ENCODE data around the gene NEU1. TPM values are rescaled to one million over a fixed set of nuclear protein-coding genes. Genes with fewer than 3 reads are reported as not detected.
"Not testable (repeated sequence)": the region's sequence is repeated elsewhere in the genome, so short reads cannot be mapped to it uniquely, and the experiment has no call there.

Gene NEU1
- total RNA-seq = 82.6 and 83.5 TPM in 2 replicates

DNA sequence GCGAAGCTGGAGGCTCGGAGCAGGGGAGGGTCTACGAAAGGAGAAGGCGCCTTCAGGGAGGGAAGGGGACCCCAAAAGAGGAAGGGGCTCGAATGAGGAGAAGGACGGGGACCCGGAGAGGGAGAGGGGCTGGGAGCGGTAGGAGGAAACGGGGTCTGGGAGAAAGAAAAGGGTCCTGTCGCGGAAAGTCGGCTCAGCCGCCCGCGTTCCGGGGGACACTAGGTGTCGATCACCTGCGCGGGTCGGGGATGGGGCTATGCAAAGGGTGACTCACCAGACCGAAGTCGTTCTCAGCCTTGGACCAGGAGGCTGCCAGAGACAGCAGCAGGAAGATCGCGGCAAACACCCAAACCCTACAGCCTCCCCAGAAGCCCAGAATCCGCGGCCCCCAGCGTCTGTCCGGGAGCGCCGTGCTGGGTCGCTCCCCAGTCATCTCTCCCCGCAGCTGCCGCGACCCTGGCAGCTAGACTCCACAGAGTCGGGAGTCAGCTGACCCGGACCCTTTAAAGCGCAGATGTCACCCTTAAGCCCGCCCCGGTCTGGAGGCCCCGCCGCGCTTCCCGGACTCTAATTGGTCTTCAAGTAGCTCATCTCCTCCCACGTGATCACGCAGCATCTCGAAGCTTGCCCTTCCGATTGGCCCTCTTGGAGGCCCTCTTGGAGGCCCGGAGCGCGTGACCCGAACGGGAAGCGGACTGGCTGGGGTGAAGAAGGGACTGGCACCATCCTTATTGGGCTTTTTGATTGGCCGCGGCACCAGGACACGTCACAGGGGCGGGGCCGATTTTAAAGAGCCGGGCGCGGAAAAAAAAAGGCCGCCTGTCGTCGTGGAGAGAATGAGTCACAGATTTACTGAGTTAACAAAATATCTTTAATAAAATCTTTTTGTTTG lies at the start of gene NEU1:
Gene NEU1 (minus strand): TSS at position 478 of the 892 bp plus-strand sequence. CDS start 45 bp downstream, at position 433.
- peak; percentile 97 for DNase-seq (ENCODE audit: extremely low read depth, low read depth, low spot score)

DNA sequence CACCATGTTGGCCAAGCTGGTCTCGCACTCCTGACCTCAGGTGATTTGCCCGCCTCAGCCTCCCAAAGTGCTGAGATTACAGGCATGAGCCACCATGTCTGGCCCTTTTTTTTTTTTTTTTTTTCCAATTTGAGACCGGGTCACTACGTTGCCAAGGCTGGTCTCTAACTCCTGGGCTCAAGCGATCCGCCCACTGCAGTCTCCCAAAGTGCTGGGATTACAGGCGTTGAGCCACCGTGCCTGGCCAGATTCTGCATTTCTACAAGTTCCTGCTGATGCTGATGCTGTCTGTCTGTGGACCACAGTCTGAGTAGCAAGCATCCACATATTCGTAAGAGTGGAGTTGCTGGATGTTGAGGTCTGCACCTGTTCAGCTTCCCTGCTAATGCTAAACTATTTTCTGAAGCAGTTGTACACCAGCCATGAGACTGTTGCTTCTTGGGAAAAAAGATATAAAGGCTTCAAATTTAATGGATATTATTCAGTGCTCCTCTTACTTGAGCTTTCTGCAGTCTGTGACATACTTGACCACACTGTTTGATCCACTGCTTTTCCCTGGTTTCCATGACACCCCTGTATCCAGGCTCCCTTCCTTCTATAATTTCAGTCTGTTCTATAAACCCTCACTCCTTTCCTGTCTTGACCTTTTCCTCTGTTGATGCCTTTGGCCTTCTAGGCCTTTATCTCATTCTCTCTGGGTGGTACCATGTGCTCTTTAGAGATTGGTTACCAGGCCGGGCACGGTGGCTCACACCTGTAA lies 49.4 kb upstream of the NEU1 start:
- DNase-seq (ENCODE audit: extremely low read depth, low read depth, low spot score) = no peak

DNA sequence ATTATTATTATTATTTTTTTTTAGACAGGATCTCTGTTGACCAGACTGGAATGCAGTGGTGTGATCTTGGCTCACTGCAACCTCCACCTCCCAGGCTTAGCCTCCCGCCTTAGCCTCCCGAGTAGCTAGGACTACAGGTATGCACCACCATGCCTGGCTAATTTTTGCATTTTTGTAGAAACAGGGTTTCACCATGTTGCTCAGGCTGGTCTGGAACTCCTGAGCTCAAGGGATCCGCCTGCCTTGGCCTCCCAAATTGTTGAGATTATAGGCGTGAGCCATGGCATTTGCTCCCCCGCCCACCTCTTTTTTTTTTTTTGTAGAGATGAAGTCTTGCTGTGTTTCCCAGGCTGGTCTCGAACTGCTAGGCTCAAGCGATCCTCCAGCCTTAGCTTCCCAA lies 46.7 kb upstream of the NEU1 start:
- DNase-seq (ENCODE audit: extremely low read depth, low read depth, low spot score) = not testable (repeated sequence)

- DNase-seq (ENCODE audit: extremely low read depth, low read depth, low spot score) = no peak
Observed at GRCh38 chr6:31908791-31909190, 46.2 kb upstream of the NEU1 start.

DNA sequence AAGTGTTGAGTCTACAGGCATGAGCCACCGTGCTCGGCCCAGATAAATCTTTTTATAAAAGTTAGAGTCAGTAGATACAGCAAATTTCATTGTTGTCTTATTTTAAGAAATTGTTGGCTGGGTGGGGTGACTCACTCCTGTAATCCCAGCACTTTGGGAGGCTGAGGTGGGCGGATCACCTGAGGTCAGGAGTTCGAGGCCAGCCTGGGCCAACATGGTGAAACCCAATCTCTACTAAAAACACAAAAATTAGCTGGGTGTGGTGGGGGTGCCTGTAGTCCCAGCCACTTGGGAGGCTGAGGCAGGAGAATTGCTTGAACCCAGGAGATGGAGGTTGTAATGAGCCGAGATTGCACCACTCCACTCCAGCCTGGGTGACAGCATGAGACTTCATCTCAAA lies 45.6 kb upstream of the NEU1 start:
- not testable (repeated sequence) for DNase-seq (ENCODE audit: extremely low read depth, low read depth, low spot score)

GRCh38 chr6:31907158-31907813 lies 44.7 kb upstream of the NEU1 start:
- DNase-seq (ENCODE audit: extremely low read depth, low read depth, low spot score) = no peak

- not testable (repeated sequence) for DNase-seq (ENCODE audit: extremely low read depth, low read depth, low spot score)
Observed at GRCh38 chr6:31906727-31907126, 44.1 kb upstream of the NEU1 start.

GRCh38 chr6:31906122-31906521 lies 43.5 kb upstream of the NEU1 start:
- DNase-seq (ENCODE audit: extremely low read depth, low read depth, low spot score) = no peak

- no peak for DNase-seq (ENCODE audit: extremely low read depth, low read depth, low spot score)
Observed at GRCh38 chr6:31905041-31905440, 42.4 kb upstream of the NEU1 start.

DNA sequence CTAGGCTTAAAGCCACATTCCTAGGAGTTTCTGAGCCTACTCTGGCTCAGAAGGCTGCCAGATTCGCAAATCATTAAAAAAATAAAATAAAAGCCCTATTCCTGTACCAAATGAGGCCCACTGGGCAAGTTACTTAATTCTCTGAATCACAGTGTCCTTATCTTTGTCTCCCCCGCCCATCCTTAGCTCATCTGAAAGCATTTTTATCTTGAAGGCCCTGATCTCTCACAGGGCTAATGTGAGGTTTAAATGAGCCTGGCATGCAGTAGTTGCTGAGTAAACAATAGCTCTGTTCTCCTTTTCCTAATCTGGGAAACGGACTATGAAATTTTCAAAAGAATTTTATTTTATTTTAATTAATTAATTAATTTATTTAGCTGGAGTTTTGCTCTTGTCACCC lies 41.3 kb upstream of the NEU1 start:
- DNase-seq (ENCODE audit: extremely low read depth, low read depth, low spot score) = no peak

DNA sequence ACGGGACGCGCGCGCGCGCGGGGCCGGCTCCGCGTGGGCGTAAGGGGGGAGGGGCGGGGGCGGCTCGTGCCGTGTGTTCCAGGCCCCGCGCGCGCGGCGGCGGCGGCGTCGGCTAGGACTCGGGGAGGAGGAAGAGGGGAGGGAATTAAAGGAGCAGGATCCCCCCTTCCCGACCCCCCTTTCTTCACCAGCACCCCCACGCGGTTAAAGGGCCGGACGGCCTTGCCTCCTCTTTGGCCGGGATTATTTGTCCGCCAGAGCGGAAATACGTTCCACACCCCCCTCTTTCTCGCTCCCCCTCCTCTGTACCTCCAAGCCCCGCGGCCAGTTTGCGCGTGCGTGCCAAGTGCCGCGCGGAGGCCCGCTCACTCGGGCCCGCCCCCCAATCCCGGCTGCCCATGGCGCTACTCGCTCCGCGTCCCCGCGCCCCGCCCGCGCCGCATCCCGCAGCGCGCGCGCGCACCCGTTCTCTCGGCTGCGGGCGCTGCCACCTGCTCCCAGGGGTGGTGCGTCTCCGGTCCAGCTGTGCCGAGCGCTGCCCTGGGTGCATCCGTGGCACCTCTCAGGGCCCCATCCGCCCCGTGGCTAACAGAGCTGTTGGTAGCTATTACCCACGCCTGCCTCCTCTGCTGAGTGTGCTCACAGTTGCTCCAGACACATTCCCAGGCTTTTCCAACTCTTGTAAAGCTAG lies 39.5 kb upstream of the NEU1 start, which contains the start of gene ZBTB12:
Gene ZBTB12 (minus strand): TSS at position 134 of the 691 bp plus-strand sequence. CDS start 781 bp downstream, outside the sequence.
- peak; percentile 39 for DNase-seq (ENCODE audit: extremely low read depth, low read depth, low spot score)

DNA sequence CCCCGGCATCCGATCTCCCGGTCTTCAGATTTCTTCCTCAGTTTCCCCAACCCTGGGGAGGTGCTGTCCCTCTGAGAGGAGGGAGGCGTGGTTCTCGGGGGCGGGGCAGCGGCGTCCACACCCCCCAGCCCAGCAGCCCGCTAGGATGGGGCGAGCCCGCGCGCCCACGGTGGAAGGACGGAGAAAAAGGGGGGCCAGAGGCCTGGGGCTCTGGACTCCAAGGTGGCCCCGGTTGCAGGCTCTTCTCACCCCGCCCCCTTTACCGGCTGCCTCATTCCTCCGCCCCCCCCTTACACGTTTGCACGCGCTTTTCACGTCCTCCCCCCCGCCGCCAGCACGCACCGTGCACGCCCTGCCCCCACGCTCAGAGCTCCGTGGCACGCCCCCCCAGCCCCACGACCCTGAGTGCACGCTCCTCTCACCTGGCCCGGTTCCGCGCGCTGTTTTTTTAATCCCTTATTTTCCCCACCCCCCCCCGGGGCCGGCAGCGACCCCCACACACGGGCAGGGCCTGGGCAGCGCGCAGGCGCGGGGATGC lies 38.9 kb upstream of the NEU1 start:
- no peak for DNase-seq (ENCODE audit: extremely low read depth, low read depth, low spot score)

- no peak for DNase-seq (ENCODE audit: extremely low read depth, low read depth, low spot score)
Observed at GRCh38 chr6:31900917-31901414, 38.3 kb upstream of the NEU1 start.

- DNase-seq (ENCODE audit: extremely low read depth, low read depth, low spot score) = no peak
Observed at GRCh38 chr6:31899882-31900722, 37.5 kb upstream of the NEU1 start.

DNA sequence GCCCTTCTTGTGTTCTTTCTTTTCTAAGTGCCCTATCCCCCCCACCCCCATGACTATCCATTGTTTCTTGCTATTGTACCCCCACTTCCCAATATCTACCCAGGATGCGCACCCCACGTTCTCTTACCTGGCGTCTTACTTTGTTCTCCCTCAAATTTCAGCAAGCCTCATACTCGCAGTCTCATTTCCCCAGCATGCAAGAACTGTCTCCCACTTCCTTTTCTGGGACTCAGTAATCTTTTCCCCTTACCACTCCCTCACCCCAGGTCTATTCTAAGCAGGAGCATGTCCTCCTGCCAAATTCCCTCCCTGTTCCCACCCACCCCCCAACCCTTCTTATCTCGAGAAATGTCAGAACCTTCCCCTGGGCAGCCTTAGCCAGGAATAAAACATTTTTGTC lies 36.6 kb upstream of the NEU1 start:
- no peak for DNase-seq (ENCODE audit: extremely low read depth, low read depth, low spot score)

GRCh38 chr6:31898383-31899011 lies 35.9 kb upstream of the NEU1 start:
- DNase-seq (ENCODE audit: extremely low read depth, low read depth, low spot score) = no peak

DNA sequence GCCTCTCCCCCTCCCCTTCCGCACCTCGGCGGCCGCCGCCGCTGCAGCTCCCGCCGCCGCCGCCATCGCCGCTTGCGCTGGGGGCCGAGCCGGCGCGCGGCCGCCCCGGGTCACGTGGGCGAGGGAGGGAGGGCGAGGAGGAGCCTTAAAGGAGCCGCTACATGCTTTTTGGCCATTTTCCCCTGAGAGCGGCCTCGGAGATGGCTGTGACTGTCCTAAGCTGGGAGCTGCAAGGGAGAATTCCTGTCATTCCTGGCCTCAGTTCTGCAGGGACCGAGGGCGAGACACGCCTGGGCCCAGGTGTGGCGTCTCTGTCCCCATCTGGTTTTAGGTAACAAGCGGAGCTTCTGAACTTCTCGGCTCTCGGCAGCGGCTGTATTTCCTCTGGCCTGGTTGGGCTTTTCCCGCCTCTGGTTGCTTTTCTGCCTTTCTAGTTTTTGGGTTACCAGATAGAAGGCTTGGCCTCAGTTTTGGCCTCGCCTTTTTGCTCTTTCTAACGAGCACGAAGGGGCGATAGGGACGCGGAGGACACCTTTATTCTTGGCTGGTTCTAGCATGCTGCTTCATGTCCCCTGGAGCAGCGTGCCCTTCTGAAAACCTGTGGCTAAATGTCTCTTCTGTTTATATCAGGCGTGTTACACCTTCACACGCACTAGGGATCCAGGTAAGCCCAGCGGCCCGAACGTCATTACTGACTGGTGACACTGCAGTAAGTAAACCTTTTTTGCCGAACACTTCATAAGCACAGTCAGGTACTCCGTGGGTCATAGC lies 35.2 kb upstream of the NEU1 start, which contains the start of gene EHMT2:
Gene EHMT2 (minus strand): TSS at position 87 of the 771 bp plus-strand sequence. CDS start 21 bp downstream, at position 66.
- no peak for DNase-seq (ENCODE audit: extremely low read depth, low read depth, low spot score)
